Psoas muscle (tissue), 8 donors: Measurements from ENCODE around the gene USP40. TPM values are rescaled to one million over a fixed set of nuclear protein-coding genes. Genes with fewer than 3 reads are reported as not detected.

Experiments
- ATAC-seq, 4 donors: fragments of 200-7000 bp; cut with Tn5 transposase; one replicate each; pipeline ENCODE4 v1.9.1; 2020; ENCODE audit warnings: moderate library complexity in 3 of 4, mild to moderate bottlenecking in 2 of 4
- DNase-seq, 2 donors: peaks; one replicate each; pipeline ENCODE4 v3.0.0-alpha.2; 2020
- H3K27ac ChIP-seq: fragments of 200-600 bp; one replicate; pipeline ENCODE4 v1.8.0; 2022
- H3K27me3 ChIP-seq, 3 donors: fragments of 200-600 bp in 1 of 3; one replicate each; pipeline versions ENCODE4 v1.6.1 to v1.8.0; 2013 to 2022; ENCODE audit warnings: low read length in 2 of 3, mild to moderate bottlenecking in 2 of 3, moderate library complexity in 1 of 3; ENCODE audit not compliant: insufficient read depth in 3 of 3
- H3K36me3 ChIP-seq, 2 donors: fragments of 200-600 bp in 1 of 2; one replicate each; pipeline versions ENCODE4 v1.6.1 to v1.8.0; 2013 to 2022; ENCODE audit warnings: low read depth in 1 of 2, mild to moderate bottlenecking in 1 of 2, moderate library complexity in 1 of 2; ENCODE audit not compliant: insufficient read depth in 1 of 2
- H3K4me1 ChIP-seq: fragments of 200-600 bp; one replicate; pipeline ENCODE4 v1.8.0; 2022
- H3K4me3 ChIP-seq: fragments of 200-600 bp; one replicate; pipeline ENCODE4 v1.8.0; 2022; ENCODE audit warnings: mild to moderate bottlenecking
- H3K9me3 ChIP-seq: fragments of 200-600 bp; one replicate; pipeline ENCODE4 v1.8.0; 2022
- WGBS, 3 donors: extraction: QIAGEN DNeasy Blood & Tissue Kit; methylation state at CpG; one replicate each; pipeline versions ENCODE4 v1.1.6 to v1.1.7; 2013; 5-methylcytosine and 5-hydroxymethylcytosine counted together
- intact Hi-C, 2 donors: fragments of 100-400 bp; cut with DNase I; formaldehyde crosslinking; loops; one replicate each; pipeline versions ENCODE4 v1.11.0 to v1.14.2; 2022
- polyA plus RNA-seq, 3 donors: library from polyadenylated mRNA; stranded (reverse); fragments of 200-250 nt; gene quantifications; one replicate each; pipeline ENCODE4 v1.2.3, GENCODE V29; 2013
- total RNA-seq, 4 donors: library from RNA; stranded (reverse); fragmentation: NEBNext Ultra II Directional in 2 of 4; extraction: Animal tissue kit (Norgen Biotek cat#: 25700) in 2 of 4; gene quantifications; one replicate each; pipeline versions ENCODE4 v1.2.1 to v1.2.4, GENCODE V29; 2021 to 2023
- TF ChIP-seq, protein P1 (sequence below): fragments of 200-600 bp; IDR thresholded peaks from one replicate; pipeline ENCODE4 v1.8.0; 2022; ENCODE audit warnings: antibody characterized with exemption
- donor health status: healthy with polysubstance abuse.
- donor health status: DM: no; HTN: no; CAD: no; lungs with moderate emphysema.
- donor health status: Bipolar disorder and iron deficiency.
- donor health status: healthy.
- donor health status: DM: yes; HTN: yes; CAD: no.
- donor health status: DM: no; HTN: no; CAD: no.
- donor health status: DM: no; HTN: no; CAD: no.
- donor health status: DM: yes; HTN: yes; CAD: no.

USP40 gene
- total and polyA plus RNA-seq, 7 donors = 9.1 to 23.3 (median 19.4) TPM

DNA sequence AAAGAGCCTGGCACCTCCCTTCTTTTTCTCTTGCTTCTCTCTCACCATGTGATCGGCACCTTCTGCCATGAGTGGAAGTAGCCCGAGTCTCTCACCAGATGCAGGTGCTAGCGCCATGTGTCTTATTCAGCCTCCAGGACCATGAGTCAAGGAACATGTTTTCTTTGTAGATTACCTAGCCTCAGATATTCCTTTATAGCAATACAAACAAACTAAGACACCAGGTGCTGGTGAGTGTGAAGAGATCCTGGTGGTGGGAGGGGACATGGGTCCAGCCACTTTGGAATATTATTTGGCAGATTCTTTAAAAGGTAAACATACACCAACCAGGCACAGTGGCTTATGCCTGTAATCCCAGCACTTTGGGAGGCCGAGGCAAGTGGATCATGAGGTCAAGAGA is 5.9 kb upstream of the USP40 start:
- intact Hi-C loops = no loop called here
- Histone ChIP-seq H3K27me3 (no peaks in the 10 kb centered on the region), H3K27ac (no peak overlapping the region), H3K4me3 (no peak overlapping the region), H3K9me3 (no peaks in the 10 kb centered on the region), H3K4me1 (no peaks in the 10 kb centered on the region), H3K36me3 (no peaks in the 10 kb centered on the region)
- no peak for DNase-seq
- ATAC-seq = no peak
- 80 to 84% (median 82%) methylated on average over 4 of the region's 4 CpGs for WGBS, 3 donors
- TF ChIP-seq, protein P1, sequence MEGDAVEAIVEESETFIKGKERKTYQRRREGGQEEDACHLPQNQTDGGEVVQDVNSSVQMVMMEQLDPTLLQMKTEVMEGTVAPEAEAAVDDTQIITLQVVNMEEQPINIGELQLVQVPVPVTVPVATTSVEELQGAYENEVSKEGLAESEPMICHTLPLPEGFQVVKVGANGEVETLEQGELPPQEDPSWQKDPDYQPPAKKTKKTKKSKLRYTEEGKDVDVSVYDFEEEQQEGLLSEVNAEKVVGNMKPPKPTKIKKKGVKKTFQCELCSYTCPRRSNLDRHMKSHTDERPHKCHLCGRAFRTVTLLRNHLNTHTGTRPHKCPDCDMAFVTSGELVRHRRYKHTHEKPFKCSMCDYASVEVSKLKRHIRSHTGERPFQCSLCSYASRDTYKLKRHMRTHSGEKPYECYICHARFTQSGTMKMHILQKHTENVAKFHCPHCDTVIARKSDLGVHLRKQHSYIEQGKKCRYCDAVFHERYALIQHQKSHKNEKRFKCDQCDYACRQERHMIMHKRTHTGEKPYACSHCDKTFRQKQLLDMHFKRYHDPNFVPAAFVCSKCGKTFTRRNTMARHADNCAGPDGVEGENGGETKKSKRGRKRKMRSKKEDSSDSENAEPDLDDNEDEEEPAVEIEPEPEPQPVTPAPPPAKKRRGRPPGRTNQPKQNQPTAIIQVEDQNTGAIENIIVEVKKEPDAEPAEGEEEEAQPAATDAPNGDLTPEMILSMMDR = no peak

DNA sequence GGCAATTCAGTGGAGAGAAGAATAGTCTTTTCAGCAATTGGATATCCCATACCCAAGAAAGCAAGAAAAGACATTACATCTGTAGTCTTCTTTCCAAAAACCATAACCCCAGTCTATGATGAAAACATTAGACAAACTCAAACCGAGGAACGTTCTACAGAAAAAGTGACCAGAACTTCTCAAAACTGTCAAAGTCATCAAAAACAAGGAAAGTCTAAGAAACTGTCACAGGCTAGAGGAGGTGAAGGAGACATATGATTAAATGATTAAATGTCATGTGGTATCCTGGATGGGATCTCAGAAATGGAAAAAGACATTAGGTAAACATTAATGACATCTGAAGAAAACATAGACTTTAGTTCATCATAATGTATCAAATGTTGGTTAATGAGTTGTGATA is 4.9 kb upstream of the USP40 start:
- no peaks in the 10 kb centered on the region for H3K27me3 ChIP-seq
- no peak overlapping the region for H3K27ac ChIP-seq
- ATAC-seq = no peak
- no peaks in the 10 kb centered on the region for H3K9me3 ChIP-seq
- no peaks in the 10 kb centered on the region for H3K36me3 ChIP-seq
- intact Hi-C loops = no loop called here
- WGBS, 3 donors = 70 to 82% (median 81%) methylated on average over 2 of the region's 2 CpGs
- TF ChIP-seq, protein P1 = no peak
- DNase-seq = no peak
- no peak overlapping the region for H3K4me3 ChIP-seq
- H3K4me1 ChIP-seq = no peaks in the 10 kb centered on the region

DNA sequence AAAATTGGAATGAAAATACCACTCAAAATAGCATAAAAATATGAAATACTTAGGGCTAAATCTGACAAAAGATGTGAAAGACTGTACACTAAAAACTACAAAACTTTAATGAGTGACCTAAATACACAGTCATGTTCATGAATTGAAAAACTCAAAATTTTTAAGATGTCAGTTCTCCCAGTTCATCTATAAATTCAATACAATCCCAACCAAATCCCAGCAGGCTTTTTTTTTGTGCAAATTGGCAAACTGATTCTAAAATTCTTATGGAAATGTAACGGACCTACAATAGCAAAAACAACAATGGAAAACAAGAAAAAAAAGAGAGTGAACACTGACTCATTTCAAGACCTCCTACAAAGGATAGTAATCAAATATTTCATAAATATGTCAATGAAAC is 4.4 kb upstream of the USP40 start:
- intact Hi-C loops = no loop called here
- 13 to 20% (median 16%) methylated on average over 1 of the region's 1 CpG for WGBS, 3 donors
- H3K4me3 ChIP-seq = no peak overlapping the region

DNA sequence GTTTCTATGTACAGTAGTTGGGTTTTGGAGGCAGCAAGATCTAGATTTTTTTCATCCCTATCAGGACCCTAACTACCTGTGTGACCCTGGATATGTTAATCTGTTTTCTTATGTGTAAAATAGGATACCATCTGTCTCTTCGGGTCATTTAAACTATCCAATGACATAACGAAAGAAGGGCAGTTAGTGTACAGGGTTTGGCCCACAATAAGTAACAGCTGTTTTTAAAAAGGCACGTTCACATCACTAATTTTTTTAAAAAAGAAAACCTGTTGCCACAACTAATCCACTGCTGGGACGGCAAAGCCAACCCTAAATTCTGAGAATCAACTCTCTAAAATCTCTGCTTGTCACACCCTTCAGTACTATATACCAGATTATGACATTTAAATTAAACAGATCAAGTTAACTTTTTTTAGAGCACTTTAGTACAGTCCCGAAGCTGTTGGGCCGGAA is 869 bp downstream of the USP40 start:
- H3K4me1 ChIP-seq = peaks cover 14% of the 10 kb centered on the region
- H3K9me3 ChIP-seq = no peaks in the 10 kb centered on the region
- DNase-seq (no peak), ATAC-seq (peak in 1 of 4 donors; percentile 2)
- no peaks in the 10 kb centered on the region for H3K27me3 ChIP-seq
- intact Hi-C loops = no loop called here
- H3K36me3 ChIP-seq = peaks cover 0 to 28% of the 10 kb centered on the region in 2 donors
- 1% methylated on average over 6 of the region's 6 CpGs for WGBS, 3 donors
- TF ChIP-seq, protein P1 = no peak
- H3K27ac ChIP-seq = peak overlapping the region; percentile 97
- peak overlapping the region; percentile 79 for H3K4me3 ChIP-seq

More for the DNA sequence above, 4.4 kb upstream of the USP40 start:
- Histone ChIP-seq H3K9me3 (no peaks in the 10 kb centered on the region), H3K27me3 (no peaks in the 10 kb centered on the region), H3K4me1 (no peaks in the 10 kb centered on the region), H3K27ac (no peak overlapping the region), H3K36me3 (no peaks in the 10 kb centered on the region)
- TF ChIP-seq, protein P1 = no peak
- no peak for DNase-seq
- ATAC-seq = no peak
